ENCODE measurements around the gene KPTN. TPM values are rescaled to one million over a fixed set of nuclear protein-coding genes. Genes with fewer than 3 reads are reported as not detected.

Gene KPTN
- total and polyA plus RNA-seq, 2 donors (not counting 1 experiment from before 2014, with no cell fraction given): 5.3 to 6.9 TPM

GRCh38 chr19:47464675-47465419 lies 19.2 kb downstream of the KPTN start:
- no peak overlapping the region for H3K27ac ChIP-seq (ENCODE audit: insufficient read depth, low read length)
- no peaks in the 10 kb centered on the region for H4K20me1 ChIP-seq (ENCODE audit: control insufficient read depth, extremely low read depth, insufficient read depth, low read length)
- H3K9me3 ChIP-seq (ENCODE audit: control insufficient read depth, insufficient read depth, low read depth, low read length): no peaks in the 10 kb centered on the region
- H3K4me1 ChIP-seq (ENCODE audit: control insufficient read depth, extremely low read depth, insufficient read depth, low read length): no peaks in the 10 kb centered on the region
- no peaks in the 10 kb centered on the region for H3K79me2 ChIP-seq (ENCODE audit: control insufficient read depth, insufficient read depth, low read length)
- no peak overlapping the region for H3K4me2 ChIP-seq (ENCODE audit: extremely low read depth, insufficient read depth, low read length)
- no peak overlapping the region for H3K4me3 ChIP-seq (replicated peaks in 1 of 4; ENCODE audit: control extremely low read depth in 1 of 4, insufficient read depth in 1 of 4, low read depth in 3 of 4, low read length in 4 of 4)
- no peaks in the 10 kb centered on the region for H3K36me3 ChIP-seq (ENCODE audit: control insufficient read depth, insufficient read depth, low read length)
- no peak overlapping the region for H2AFZ ChIP-seq (ENCODE audit: low read length)
- H3K27me3 ChIP-seq (ENCODE audit: control insufficient read depth, insufficient read depth, low read length): peaks cover 23% of the 10 kb centered on the region
- no peak overlapping the region for H3K9ac ChIP-seq (ENCODE audit: insufficient read depth, low read length)
- TF ChIP-seq EZH2 (IDR thresholded peaks at IDR 0.05; ENCODE audit: low read length, missing control alignments) (no peak), CTCF (conservative IDR thresholded peaks at IDR 0.05 in 1 of 2, IDR thresholded peaks at IDR 0.05 in 1 of 2; ENCODE audit: low read depth in 1 of 2, low read length in 2 of 2) (no peak)
- no peak for DNase-seq (ENCODE audit: low read depth in 2 of 2)

- Histone ChIP-seq H3K27ac (ENCODE audit: insufficient read depth, low read length) (no peak overlapping the region), H3K27me3 (ENCODE audit: control insufficient read depth, insufficient read depth, low read length) (peaks cover 32% of the 10 kb centered on the region), H3K4me1 (ENCODE audit: control insufficient read depth, extremely low read depth, insufficient read depth, low read length) (no peaks in the 10 kb centered on the region), H4K20me1 (ENCODE audit: control insufficient read depth, extremely low read depth, insufficient read depth, low read length) (no peaks in the 10 kb centered on the region), H3K9ac (ENCODE audit: insufficient read depth, low read length) (no peak overlapping the region), H3K79me2 (ENCODE audit: control insufficient read depth, insufficient read depth, low read length) (no peaks in the 10 kb centered on the region), H3K4me3 (replicated peaks in 1 of 4; ENCODE audit: control extremely low read depth in 1 of 4, insufficient read depth in 1 of 4, low read depth in 3 of 4, low read length in 4 of 4) (no peak overlapping the region), H2AFZ (ENCODE audit: low read length) (no peak overlapping the region), H3K36me3 (ENCODE audit: control insufficient read depth, insufficient read depth, low read length) (no peaks in the 10 kb centered on the region), H3K9me3 (ENCODE audit: control insufficient read depth, insufficient read depth, low read depth, low read length) (no peaks in the 10 kb centered on the region), H3K4me2 (ENCODE audit: extremely low read depth, insufficient read depth, low read length) (no peak overlapping the region)
- no peak for DNase-seq (ENCODE audit: low read depth in 2 of 2)
- TF ChIP-seq CTCF (conservative IDR thresholded peaks at IDR 0.05 in 1 of 2, IDR thresholded peaks at IDR 0.05 in 1 of 2; ENCODE audit: low read depth in 1 of 2, low read length in 2 of 2): no peak
- no peak for TF ChIP-seq EZH2 (IDR thresholded peaks at IDR 0.05; ENCODE audit: low read length, missing control alignments)
Measured at GRCh38 chr19:47461876-47462275, 22.1 kb downstream of the KPTN start.

GRCh38 chr19:47459477-47459876 lies 24.5 kb downstream of the KPTN start:
- H3K9me3 ChIP-seq (ENCODE audit: control insufficient read depth, insufficient read depth, low read depth, low read length): no peaks in the 10 kb centered on the region
- no peaks in the 10 kb centered on the region for H3K4me1 ChIP-seq (ENCODE audit: control insufficient read depth, extremely low read depth, insufficient read depth, low read length)
- H3K27ac ChIP-seq (ENCODE audit: insufficient read depth, low read length): no peak overlapping the region
- H3K79me2 ChIP-seq (ENCODE audit: control insufficient read depth, insufficient read depth, low read length): no peaks in the 10 kb centered on the region
- no peaks in the 10 kb centered on the region for H4K20me1 ChIP-seq (ENCODE audit: control insufficient read depth, extremely low read depth, insufficient read depth, low read length)
- H3K4me2 ChIP-seq (ENCODE audit: extremely low read depth, insufficient read depth, low read length): no peak overlapping the region
- H3K27me3 ChIP-seq (ENCODE audit: control insufficient read depth, insufficient read depth, low read length): peaks cover 46% of the 10 kb centered on the region
- no peaks in the 10 kb centered on the region for H3K36me3 ChIP-seq (ENCODE audit: control insufficient read depth, insufficient read depth, low read length)
- no peak for DNase-seq (ENCODE audit: low read depth in 2 of 2)
- no peak overlapping the region for H2AFZ ChIP-seq (ENCODE audit: low read length)
- H3K9ac ChIP-seq (ENCODE audit: insufficient read depth, low read length): no peak overlapping the region
- TF ChIP-seq EZH2 (IDR thresholded peaks at IDR 0.05; ENCODE audit: low read length, missing control alignments): no peak
- TF ChIP-seq CTCF (conservative IDR thresholded peaks at IDR 0.05 in 1 of 2, IDR thresholded peaks at IDR 0.05 in 1 of 2; ENCODE audit: low read depth in 1 of 2, low read length in 2 of 2): no peak
- H3K4me3 ChIP-seq (replicated peaks in 1 of 4; ENCODE audit: control extremely low read depth in 1 of 4, insufficient read depth in 1 of 4, low read depth in 3 of 4, low read length in 4 of 4): no peak overlapping the region

Data from fibroblast of lung (primary cell).